ENCODE results near the gene GPRIN3.
A peak's percentile ranks its signal among the peaks of the same experiment; 100 is the strongest.

- no peak for TF ChIP-seq CTCF (IDR thresholded peaks at IDR 0.05)
- peak in 1 of 2 donors; percentile 9 for TF ChIP-seq POLR2A (IDR thresholded peaks at IDR 0.05)
Observed at GRCh38 chr4:89307446-89308160, at the start of gene GPRIN3.
